GM23248 (cell line): ENCODE measurements around the gene DOC2B. TPM values are rescaled to one million over a fixed set of nuclear protein-coding genes. Genes with fewer than 3 reads are reported as not detected.

ENCODE experiments used
- DNase-seq: peaks from one replicate; pipeline ENCODE4 v3.0.0-alpha.2; 2015
- H2AFZ ChIP-seq: fragments of 200-600 bp; sonication (generic); 2 replicates; pipeline ENCODE4 v1.6.1; 2016; ENCODE audit warnings: antibody characterized with exemption
- H3F3A ChIP-seq: fragments of 200-600 bp; sonication (generic); 2 replicates; pipeline ENCODE4 v1.6.1; 2016; ENCODE audit warnings: mild to moderate bottlenecking, antibody characterized with exemption, mixed run types; ENCODE audit not compliant: insufficient read depth
- H3K27ac ChIP-seq: fragments of 200-600 bp; sonication (generic); 2 replicates; pipeline ENCODE4 v1.5.1; 2016; ENCODE audit warnings: mild to moderate bottlenecking
- H3K27me3 ChIP-seq: fragments of 200-600 bp; sonication (generic); replicated peaks from 2 replicates; pipeline ENCODE4 v1.6.1; 2016; ENCODE audit warnings: mild to moderate bottlenecking; ENCODE audit not compliant: insufficient read depth
- H3K36me3 ChIP-seq: fragments of 200-600 bp; sonication (generic); 2 replicates; pipeline ENCODE4 v1.6.1; 2016; ENCODE audit warnings: low read depth, mild to moderate bottlenecking
- H3K4me1 ChIP-seq: fragments of 200-600 bp; sonication (generic); 2 replicates; pipeline ENCODE4 v1.6.1; 2016; ENCODE audit warnings: mild to moderate bottlenecking; ENCODE audit not compliant: insufficient read depth
- H3K4me2 ChIP-seq: fragments of 200-600 bp; sonication (generic); one replicate; pipeline ENCODE4 v1.6.1; 2016; ENCODE audit warnings: mild to moderate bottlenecking; ENCODE audit not compliant: unreplicated experiment
- H3K4me3 ChIP-seq: fragments of 200-600 bp; sonication (generic); 2 replicates; pipeline ENCODE4 v1.5.1; 2016; ENCODE audit warnings: mild to moderate bottlenecking
- H3K79me2 ChIP-seq: fragments of 200-600 bp; sonication (generic); 2 replicates; pipeline ENCODE4 v1.6.1; 2016; ENCODE audit warnings: mild to moderate bottlenecking; ENCODE audit not compliant: insufficient read depth
- H3K9ac ChIP-seq: fragments of 200-600 bp; sonication (generic); 2 replicates; pipeline ENCODE4 v1.6.1; 2016; ENCODE audit warnings: mild to moderate bottlenecking
- H3K9me2 ChIP-seq: fragments of 200-600 bp; sonication (generic); 2 replicates; pipeline ENCODE4 v1.6.1; 2016; ENCODE audit warnings: mixed run types, mild to moderate bottlenecking, moderate library complexity; ENCODE audit not compliant: insufficient read depth
- H3K9me3 ChIP-seq: fragments of 200-600 bp; sonication (generic); one replicate; pipeline ENCODE4 v1.6.1; 2017; ENCODE audit warnings: low read depth
- H4K20me1 ChIP-seq: fragments of 200-600 bp; sonication (generic); 2 replicates; pipeline ENCODE4 v1.6.0; 2016; ENCODE audit not compliant: insufficient read depth
- EZH2 ChIP-seq: fragments of 200-600 bp; sonication (generic); IDR thresholded peaks from 2 replicates; pipeline ENCODE4 v1.6.1; 2018; ENCODE audit warnings: antibody characterized with exemption, mild to moderate bottlenecking; ENCODE audit not compliant: insufficient read depth, poor library complexity, severe bottlenecking
- EZH2phosphoT487 ChIP-seq: fragments of 200-600 bp; sonication (generic); IDR thresholded peaks from 2 replicates; pipeline ENCODE4 v1.6.1; 2018; ENCODE audit warnings: antibody characterized with exemption, moderate library complexity, mild to moderate bottlenecking, low read depth; ENCODE audit not compliant: insufficient read depth
- WGBS, 2 experiments: methylation state at CpG; one replicate each; pipeline ENCODE4 v1.1.6; 2015 to 2017; ENCODE audit warnings: low lambda C conversion rate in 2 of 2, low coverage in 1 of 2; ENCODE audit errors: missing lambda C conversion rate in 2 of 2; 5-methylcytosine and 5-hydroxymethylcytosine counted together
- in situ Hi-C: fragments of 300-500 bp; cut with MboI; formaldehyde crosslinking; loops from 2 replicates; pipeline ENCODE4 v1.15.0; 2020
- polyA plus RNA-seq: library from polyadenylated mRNA; unstranded; fragments of >200 nt; fragmentation: Nextera tagmentation; extraction: Ambion mirVana; gene quantifications from 2 replicates; pipeline ENCODE4 v1.2.1, GENCODE V29; 2016
- total RNA-seq: library from RNA; depleted of rRNA; stranded (reverse); fragments of >200 nt; shearing (Covaris generic); gene quantifications from 2 replicates; pipeline ENCODE4 v1.2.3, GENCODE V29; 2014

The DOC2B gene
- total and polyA plus RNA-seq, 2 experiments from 2014 or later = 0.03 TPM; not detected in 1

DNA sequence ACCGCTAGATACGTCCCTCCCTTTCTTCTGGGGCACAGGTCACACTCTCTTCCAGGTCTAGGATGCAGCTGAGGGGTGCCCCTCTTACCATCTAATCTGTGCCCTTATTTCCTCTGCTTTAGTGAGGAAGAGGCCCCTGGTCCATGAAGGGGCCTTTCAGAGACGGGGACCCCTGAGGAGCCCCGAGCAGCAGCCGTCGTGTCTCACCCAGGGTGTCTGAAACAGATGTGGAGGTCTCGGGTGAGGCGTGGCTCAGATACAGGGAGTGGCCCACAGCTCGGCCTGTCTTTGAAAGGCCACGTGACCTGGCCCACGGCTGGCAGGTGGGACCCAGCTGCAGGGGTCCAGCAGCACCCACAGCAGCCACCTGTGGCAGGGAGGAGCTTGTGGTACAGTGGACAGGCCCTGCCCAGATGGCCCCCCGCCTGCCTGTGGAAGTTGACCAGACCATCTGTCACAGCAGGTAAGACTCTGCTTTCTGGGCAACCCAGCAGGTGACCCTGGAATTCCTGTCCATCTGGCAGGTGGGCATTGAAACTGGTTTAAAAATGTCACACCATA is 28.5 kb downstream of the DOC2B start:
- in situ Hi-C loops = no loop called here
- H3K27me3 ChIP-seq = no peaks in the 10 kb centered on the region
- no peaks in the 10 kb centered on the region for H4K20me1 ChIP-seq
- no peak overlapping the region for H3K9ac ChIP-seq
- TF ChIP-seq EZH2 (no peak), EZH2phosphoT487 (no peak)
- H2AFZ ChIP-seq = no peak overlapping the region
- H3K27ac ChIP-seq = no peak overlapping the region
- H3K4me3 ChIP-seq = no peak overlapping the region
- no peaks in the 10 kb centered on the region for H3K79me2 ChIP-seq
- no peak for DNase-seq
- H3K36me3 ChIP-seq = no peaks in the 10 kb centered on the region
- no peaks in the 10 kb centered on the region for H3F3A ChIP-seq
- H3K9me2 ChIP-seq = no peaks in the 10 kb centered on the region
- H3K4me2 ChIP-seq = no peak overlapping the region
- H3K4me1 ChIP-seq = no peaks in the 10 kb centered on the region
- WGBS, 2 experiments = 73 to 74% methylated on average over 12 of the region's 12 CpGs
- H3K9me3 ChIP-seq = no peaks in the 10 kb centered on the region

DNA sequence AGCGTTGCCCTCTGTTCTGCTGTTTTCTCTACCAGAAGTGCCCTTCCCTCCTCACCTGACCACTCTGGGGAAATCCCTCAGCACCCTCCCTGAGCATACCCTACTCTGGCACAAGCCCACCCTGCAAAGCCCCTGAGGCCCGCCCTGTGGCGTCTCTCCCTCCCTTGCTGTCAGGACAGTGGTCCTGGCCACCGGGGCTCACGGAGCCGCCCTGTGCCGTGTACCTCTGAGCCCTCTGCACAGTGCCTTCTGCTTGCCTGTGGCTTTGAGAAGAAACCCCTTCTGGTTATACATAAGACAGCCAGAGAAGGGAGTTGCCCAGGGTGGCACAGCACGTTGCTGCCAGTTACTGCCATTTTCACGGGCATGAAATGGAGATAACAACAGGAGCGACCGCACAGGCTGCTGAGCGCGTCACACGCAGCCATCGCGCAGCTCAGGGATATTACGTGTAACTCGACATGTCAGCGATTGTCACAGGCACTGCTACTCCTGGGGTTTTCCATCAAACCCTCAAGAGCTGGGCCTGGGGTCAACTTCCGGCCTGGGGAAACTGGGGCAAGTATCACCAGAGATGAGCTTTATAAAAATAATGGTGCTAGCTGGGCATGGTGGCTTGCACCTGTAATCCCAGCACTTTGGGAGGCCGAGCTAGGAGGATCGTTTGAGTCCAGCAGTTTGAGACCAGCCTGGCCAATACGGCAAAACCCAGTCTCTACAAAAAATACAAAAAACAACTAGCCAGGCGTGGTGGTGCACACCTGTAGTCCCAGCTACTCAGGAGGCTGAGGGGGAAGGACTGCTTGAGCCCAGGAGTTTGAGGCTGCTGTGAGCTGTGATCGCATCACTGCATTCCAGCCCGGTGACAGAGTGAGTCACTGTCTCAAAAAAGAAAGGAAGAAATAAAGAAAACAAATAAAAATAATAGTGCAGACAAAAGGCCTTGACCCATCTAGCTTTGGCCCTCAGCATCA is 29.3 kb downstream of the DOC2B start:
- Histone ChIP-seq H3K9ac (no peak overlapping the region), H3K27ac (no peak overlapping the region), H3K4me1 (no peaks in the 10 kb centered on the region), H3K27me3 (no peaks in the 10 kb centered on the region), H3K79me2 (no peaks in the 10 kb centered on the region), H3K9me3 (no peaks in the 10 kb centered on the region), H4K20me1 (no peaks in the 10 kb centered on the region), H3F3A (no peaks in the 10 kb centered on the region), H3K9me2 (no peaks in the 10 kb centered on the region), H3K36me3 (no peaks in the 10 kb centered on the region), H2AFZ (no peak overlapping the region), H3K4me3 (no peak overlapping the region), H3K4me2 (no peak overlapping the region)
- WGBS, 2 experiments = 67 to 68% methylated on average over 25 to 26 of the region's 26 CpGs
- TF ChIP-seq EZH2phosphoT487 (no peak), EZH2 (no peak)
- in situ Hi-C loops = no loop called here
- peak; percentile 45 for DNase-seq

DNA sequence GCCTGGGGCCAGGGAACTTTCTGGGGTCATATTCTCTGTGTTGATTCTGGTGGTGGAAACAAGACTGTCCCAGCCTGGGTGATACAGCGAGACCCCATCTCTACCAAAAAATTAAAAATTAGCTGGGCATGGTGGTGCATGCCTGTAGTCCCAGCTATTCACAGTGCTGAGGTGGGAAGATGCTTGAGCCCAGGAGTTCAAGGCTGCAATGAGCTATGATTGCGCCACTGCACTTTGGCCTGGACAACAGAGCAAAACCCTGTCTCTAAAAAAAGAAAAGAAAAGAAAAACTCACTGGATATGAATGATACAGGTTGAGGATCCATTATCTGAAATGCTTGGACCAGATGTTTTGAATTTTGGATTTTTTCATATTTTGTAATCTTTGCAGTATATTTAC is 30.4 kb downstream of the DOC2B start:
- Histone ChIP-seq H3K9ac (no peak overlapping the region), H3K79me2 (no peaks in the 10 kb centered on the region), H3K27ac (no peak overlapping the region), H3K9me2 (no peaks in the 10 kb centered on the region), H3F3A (no peaks in the 10 kb centered on the region), H3K36me3 (no peaks in the 10 kb centered on the region), H2AFZ (no peak overlapping the region), H3K4me2 (no peak overlapping the region), H3K9me3 (no peaks in the 10 kb centered on the region), H3K4me1 (no peaks in the 10 kb centered on the region), H3K27me3 (no peaks in the 10 kb centered on the region), H3K4me3 (no peak overlapping the region), H4K20me1 (no peaks in the 10 kb centered on the region)
- WGBS, 2 experiments = 69 to 83% methylated on average over 2 of the region's 2 CpGs
- DNase-seq = no peak
- TF ChIP-seq EZH2 (no peak), EZH2phosphoT487 (no peak)
- in situ Hi-C loops = no loop called here

DNA sequence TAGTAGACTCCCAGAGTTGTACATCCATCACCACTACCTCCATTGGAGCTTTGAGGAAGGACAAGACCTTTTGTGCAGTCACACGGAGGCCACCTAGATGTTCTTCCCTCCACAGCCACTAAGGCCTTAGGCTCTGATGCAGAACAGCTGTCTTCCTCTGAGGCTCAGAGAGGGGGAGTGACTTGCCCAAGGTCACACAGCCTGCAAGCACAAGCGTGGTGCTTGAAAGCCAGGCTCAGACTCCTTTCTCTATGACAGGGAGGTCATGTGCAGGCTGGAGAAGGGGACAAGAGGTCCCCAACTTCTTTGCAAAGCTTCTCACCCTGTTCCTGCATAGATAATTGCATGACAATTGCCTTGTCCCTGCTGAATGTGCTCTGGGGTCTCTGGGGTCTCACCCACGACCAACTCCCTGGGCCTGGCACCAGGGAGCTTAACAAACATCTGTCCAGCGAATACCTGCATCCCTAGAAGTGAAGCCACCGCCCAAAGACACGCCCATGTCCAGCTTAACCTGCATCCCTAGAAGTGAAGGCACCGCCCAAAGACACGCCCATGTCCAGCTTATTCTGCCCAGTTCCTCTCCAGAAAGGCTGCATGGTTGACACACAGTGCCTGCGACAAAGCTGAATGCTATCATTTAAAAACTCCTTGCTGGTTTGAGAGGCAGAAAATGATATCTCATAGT is 31.4 kb downstream of the DOC2B start:
- TF ChIP-seq EZH2phosphoT487 (no peak), EZH2 (no peak)
- no peaks in the 10 kb centered on the region for H3K36me3 ChIP-seq
- H4K20me1 ChIP-seq = no peaks in the 10 kb centered on the region
- in situ Hi-C loops = no loop called here
- no peaks in the 10 kb centered on the region for H3F3A ChIP-seq
- H3K4me3 ChIP-seq = no peak overlapping the region
- no peak overlapping the region for H2AFZ ChIP-seq
- H3K4me2 ChIP-seq = no peak overlapping the region
- H3K79me2 ChIP-seq = no peaks in the 10 kb centered on the region
- no peak overlapping the region for H3K9ac ChIP-seq
- no peaks in the 10 kb centered on the region for H3K9me2 ChIP-seq
- DNase-seq = no peak
- no peaks in the 10 kb centered on the region for H3K4me1 ChIP-seq
- no peaks in the 10 kb centered on the region for H3K9me3 ChIP-seq
- no peak overlapping the region for H3K27ac ChIP-seq
- no peaks in the 10 kb centered on the region for H3K27me3 ChIP-seq
- 63 to 64% methylated on average over 9 of the region's 9 CpGs for WGBS, 2 experiments
